K562 (cell line): ENCODE results near the gene RACK1. TPM values are rescaled to one million over a fixed set of nuclear protein-coding genes. Genes with fewer than 3 reads are reported as not detected.

Experiments used
- ATAC-seq: fragments of 200-7000 bp; cut with Tn5 transposase; 3 replicates; pipeline ENCODE4 v1.9.1; 2020; ENCODE audit warnings: moderate library complexity
- Bru-seq: library from RNA; stranded (reverse); fragments of 400-500 nt; gene quantifications from one replicate; lab custom pipeline; 2021; lab: Mats Ljungman, UMichigan
- BruChase-seq, 2 experiments: library from RNA; stranded (reverse); fragments of 400-500 nt; gene quantifications; one replicate each; lab custom pipeline; 2021; lab: Mats Ljungman, UMichigan
- BruUV-seq: library from RNA; stranded (reverse); fragments of 400-500 nt; replicated peaks from 2 replicates; lab custom pipeline; 2021; lab: Mats Ljungman, UMichigan
- CTCF ChIA-PET: fragments of 300-600 bp; formaldehyde crosslinking; extraction: SDS; loops from one replicate; lab custom pipeline; 2021; ENCODE audit warnings: low intra/inter-chr PET ratio; lab: Yijun Ruan, JAX
- POLR2A ChIA-PET: fragments of 300-600, 350-650 bp; sonication (Branson Sonifier 250); formaldehyde crosslinking; extraction: SDS; loops from one replicate; lab custom pipeline; 2021; ENCODE audit warnings: antibody characterized with exemption, inconsistent platforms; lab: Yijun Ruan, JAX
- DNase-seq, 4 experiments: peaks; one replicate each; pipeline versions ENCODE4 v3.0.0 to v3.0.0-alpha.2; 2011 to 2018; ENCODE audit warnings: low spot score in 3 of 4, mixed read lengths in 3 of 4; ENCODE audit errors: extremely low read depth in 1 of 4
- FAIRE-seq: peaks from 2 replicates; lab custom pipeline; 2011; peaks lifted over from hg19 to GRCh38; lab: Jason Lieb, UNC
- H2AFZ ChIP-seq: 2 replicates; pipeline ENCODE4 v1.6.0; 2011; ENCODE audit warnings: low read depth, low read length, control low read depth, inconsistent platforms
- H3K27ac ChIP-seq: fragments of 200-600 bp; 3 replicates; pipeline ENCODE4 v1.8.0; 2011; ENCODE audit warnings: low read depth, mild to moderate bottlenecking, control low read depth, inconsistent platforms, low read length, moderate library complexity, mixed read lengths; ENCODE audit errors: extremely low read depth
- H3K27me3 ChIP-seq, 2 experiments: fragments of 300-600 bp in 1 of 2; 2 replicates in 1 of 2; 3 replicates in 1 of 2; pipeline versions ENCODE4 v1.6.0 to v1.8.0; 2011; ENCODE audit warnings: inconsistent platforms in 2 of 2, low read length in 2 of 2, mild to moderate bottlenecking in 1 of 2, mixed read lengths in 1 of 2, moderate library complexity in 1 of 2; ENCODE audit not compliant: control insufficient read depth in 2 of 2, insufficient read depth in 2 of 2
- H3K36me3 ChIP-seq: fragments of 300-600 bp; 3 replicates; pipeline ENCODE4 v1.8.0; 2011; ENCODE audit warnings: mild to moderate bottlenecking, low read length, inconsistent platforms; ENCODE audit not compliant: control insufficient read depth, insufficient read depth
- H3K4me1 ChIP-seq, 2 experiments: fragments of 200-600 bp in 1 of 2; replicated peaks in 1 of 2; 2 replicates in 1 of 2; 3 replicates in 1 of 2; pipeline versions ENCODE4 v1.5.1 to v1.8.0; 2011; ENCODE audit warnings: inconsistent platforms in 2 of 2, low read length in 2 of 2, mild to moderate bottlenecking in 1 of 2, mixed read lengths in 1 of 2, moderate library complexity in 1 of 2; ENCODE audit not compliant: control insufficient read depth in 2 of 2, insufficient read depth in 2 of 2
- H3K4me2 ChIP-seq: 2 replicates; pipeline ENCODE4 v1.6.1; 2011; ENCODE audit warnings: low read length, control low read depth, inconsistent platforms, mixed read lengths; ENCODE audit not compliant: insufficient read depth
- H3K4me3 ChIP-seq: fragments of 200-600 bp; sonication (generic), shearing (Covaris generic); 2 replicates; pipeline ENCODE4 v1.5.1; 2016; ENCODE audit warnings: control low read depth, inconsistent platforms
- H3K79me2 ChIP-seq: fragments of 200-600 bp; 3 replicates; pipeline ENCODE4 v1.8.0; 2011; ENCODE audit warnings: low read length, inconsistent platforms; ENCODE audit not compliant: control insufficient read depth, insufficient read depth
- H3K9ac ChIP-seq, 2 experiments: 2 replicates each; pipeline versions ENCODE4 v1.6.0 to v1.6.1; 2011; ENCODE audit warnings: low read depth in 2 of 2, low read length in 2 of 2, control low read depth in 1 of 2, inconsistent platforms in 1 of 2, mild to moderate bottlenecking in 1 of 2, mixed read lengths in 1 of 2; ENCODE audit not compliant: insufficient read depth in 1 of 2
- H3K9me1 ChIP-seq: one replicate; pipeline ENCODE4 v1.6.0; 2011; ENCODE audit warnings: inconsistent platforms, mild to moderate bottlenecking, low read length, moderate library complexity; ENCODE audit not compliant: control insufficient read depth, insufficient read depth
- H3K9me3 ChIP-seq: replicated peaks from 2 replicates; pipeline ENCODE4 v1.5.1; 2011; ENCODE audit warnings: low read depth, low read length, inconsistent platforms; ENCODE audit not compliant: control insufficient read depth, insufficient read depth
- H4K20me1 ChIP-seq: replicated peaks from 2 replicates; pipeline ENCODE4 v1.6.1; 2011; ENCODE audit warnings: low read length, inconsistent platforms, mixed read lengths; ENCODE audit not compliant: control insufficient read depth, insufficient read depth
- CREBBP ChIP-seq: IDR thresholded peaks from one replicate; pipeline ENCODE4 v1.6.1; 2012; ENCODE audit warnings: low read depth, mild to moderate bottlenecking, control low read depth, inconsistent platforms, low read length
- ERF ChIP-seq: fragments of 450-650 bp; formaldehyde crosslinking; IDR thresholded peaks from 2 replicates; pipeline ENCODE4 v1.4.0; 2020; ENCODE audit warnings: mild to moderate bottlenecking, mixed read lengths
- FOXA3 ChIP-seq, 2 experiments: fragments of 450-650 bp in 1 of 2; sonication (generic) in 1 of 2; formaldehyde crosslinking; IDR thresholded peaks in 1 of 2; conservative IDR thresholded peaks in 1 of 2; 2 replicates each; pipeline versions ENCODE4 v1.4.0 to v1.8.0; 2020 to 2022; ENCODE audit warnings: mild to moderate bottlenecking in 2 of 2, missing genetic modification reagents in 1 of 2
- MNT ChIP-seq, 2 experiments: fragments of 450-650 bp; conservative IDR thresholded peaks; 2 replicates each; pipeline ENCODE4 v1.6.1; 2017; ENCODE audit warnings: mild to moderate bottlenecking in 2 of 2, moderate library complexity in 2 of 2
- NFIC ChIP-seq: fragments of 450-650 bp; IDR thresholded peaks from 2 replicates; pipeline ENCODE4 v1.6.1; 2017; ENCODE audit warnings: mild to moderate bottlenecking, inconsistent platforms
- NRF1 ChIP-seq, 2 experiments: fragments of 450-650 bp; IDR thresholded peaks in 1 of 2; conservative IDR thresholded peaks in 1 of 2; 2 replicates each; pipeline ENCODE4 v1.6.1; 2014; ENCODE audit warnings: mild to moderate bottlenecking in 2 of 2
- TGIF2 ChIP-seq: sonication (generic); formaldehyde crosslinking; IDR thresholded peaks from 2 replicates; pipeline ENCODE4 v1.8.1; 2022; ENCODE audit warnings: mild to moderate bottlenecking, missing genetic modification reagents, moderate library complexity
- THRA ChIP-seq: fragments of 450-650 bp; IDR thresholded peaks from 2 replicates; pipeline ENCODE4 v1.6.1; 2017; ENCODE audit warnings: mild to moderate bottlenecking, moderate library complexity
- ZNF212 ChIP-seq: fragments of 450-650 bp; formaldehyde crosslinking; IDR thresholded peaks from 2 replicates; pipeline ENCODE4 v1.4.0; 2020; ENCODE audit warnings: mild to moderate bottlenecking
- WGBS: fragments of 100-300 bp; shearing (Covaris generic); methylation state at CpG from one replicate; pipeline ENCODE4 v1.1.6; 2016; ENCODE audit warnings: low coverage, mixed read lengths; ENCODE audit not compliant: insufficient coverage; ENCODE audit errors: missing lambda C conversion rate; 5-methylcytosine and 5-hydroxymethylcytosine counted together
- in situ Hi-C: fragments of 300-500 bp; cut with MboI; formaldehyde crosslinking; loops from 4 replicates; pipeline ENCODE4 v1.15.0; 2018; ENCODE audit warnings: inconsistent platforms, mixed read lengths
- intact Hi-C: fragments of 100-400 bp; cut with micrococcal nuclease; formaldehyde crosslinking; loops from 2 replicates; pipeline ENCODE4 v1.14.2; 2022
- long read RNA-seq, 3 experiments: library from polyadenylated mRNA in 2 of 3; library from RNA in 1 of 3; unstranded in 2 of 3; stranded (forward) in 1 of 3; transcript quantifications; one replicate each; pipeline ENCODE4 v2.0.0, GENCODE V29; 2019 to 2022
- polyA minus RNA-seq, 3 experiments: library from RNA; depleted of rRNA, polyadenylated mRNA; stranded (reverse); fragments of >200 nt; gene quantifications; 2 replicates each; pipeline ENCODE4 v1.2.3, GENCODE V29; 2011
- polyA plus RNA-seq, 8 experiments: library from polyadenylated mRNA; depleted of rRNA in 4 of 8; stranded (reverse) in 5 of 8; unstranded in 3 of 8; fragments of >200 nt; fragmentation: Nextera tagmentation in 2 of 8; fragmentation: Illumina TruSeq in 1 of 8; extraction: Ambion mirVana in 2 of 8; extraction: Trizol in 1 of 8; gene quantifications; 2 replicates each; pipeline versions ENCODE4 v1.2.1 to v1.2.3, GENCODE V29; 2011 to 2014; ENCODE audit warnings: inconsistent platforms in 1 of 8, missing spikeins in 1 of 8
- total RNA-seq, 7 experiments: library from RNA; depleted of rRNA in 6 of 7; stranded (reverse); fragments of >200 nt in 6 of 7; fragmentation: Illumina TruSeq in 2 of 7; extraction: Trizol in 2 of 7; gene quantifications; 2 replicates each; pipeline versions ENCODE4 v1.2.1 to v1.2.3, GENCODE V29; 2011 to 2021; ENCODE audit warnings: low replicate concordance in 1 of 7

The RACK1 gene
- total RNA-seq (2011; cell fraction: chromatin; rRNA removed; ENCODE audit: low replicate concordance): 854 and 1,455 TPM in 2 replicates
- total RNA-seq (2011; cell fraction: nucleolus; rRNA removed): 1,835 and 1,893 TPM in 2 replicates
- 1,718 and 2,743 TPM in 2 replicates for total RNA-seq (2011; cell fraction: nucleoplasm; rRNA removed)
- 4,051 and 4,420 TPM in 2 replicates for total RNA-seq (2014; rRNA removed)
- total RNA-seq (2014; rRNA removed; fragmentation: Illumina TruSeq; extraction: Trizol): 2,268 and 2,618 TPM in 2 replicates
- 3,776 and 3,843 TPM in 2 replicates for total RNA-seq (2015; rRNA removed; fragmentation: Illumina TruSeq; extraction: Trizol)
- 2,303 and 2,318 TPM in 2 replicates for total RNA-seq (2021)
- polyA plus RNA-seq (2011; rRNA removed): 3,764 and 5,908 TPM in 2 replicates
- polyA plus RNA-seq (2011; cell fraction: cytosol; rRNA removed): 7,594 and 7,810 TPM in 2 replicates
- 2,830 and 3,465 TPM in 2 replicates for polyA plus RNA-seq (2011; cell fraction: nucleus; rRNA removed)
- 3,329 and 5,405 TPM in 2 replicates for polyA plus RNA-seq (2012)
- polyA plus RNA-seq (2014; fragmentation: Illumina TruSeq; extraction: Trizol): 3,833 and 4,270 TPM in 2 replicates
- 1,000 to 10,000 TPM; 3,894 to 5,311 TPM for polyA plus RNA-seq (2014; fragmentation: Nextera tagmentation; extraction: Ambion mirVana)
- polyA plus RNA-seq (2014; rRNA removed): 3,427 and 3,846 TPM in 2 replicates
- 4,917 and 6,085 TPM in 2 replicates for polyA minus RNA-seq (2011; rRNA and poly(A)+ RNA removed)
- polyA minus RNA-seq (2011; cell fraction: cytosol; rRNA and poly(A)+ RNA removed): 3,397 and 3,535 TPM in 2 replicates
- 973 and 1,854 TPM in 2 replicates for polyA minus RNA-seq (2011; cell fraction: nucleus; rRNA and poly(A)+ RNA removed)
- percentile 99 among the genes with signal in this experiment for Bru-seq, nascent RNA
- percentile 100 among the genes with signal in this experiment for BruChase-seq, experiment 1, labeled RNA remaining after a 2-hour chase
- BruChase-seq, experiment 2, labeled RNA remaining after a 6-hour chase: percentile 99 among the genes with signal in this experiment
- long read RNA-seq, experiment 1, transcript RACK1-216 (2 exons, 358 nt): minor isoform, 29 of 2,596 reads
- long read RNA-seq, experiment 1, transcript RACK1-210 (8 exons, 1,098 nt): minor isoform, 35 of 2,596 reads
- long read RNA-seq, experiment 1, transcript RACK1-227 (8 exons, 1,403 nt): major isoform, 2,245 of 2,596 reads
- long read RNA-seq, experiment 1, transcript RACK1-233 (3 exons, 791 nt): minor isoform, 36 of 2,596 reads
- long read RNA-seq, experiment 1, partial matches to known transcripts: 148 of 2,596 reads
- long read RNA-seq, experiment 1, other reads (novel, unspliced or antisense): 88 of 2,596 reads
- long read RNA-seq, experiment 2, transcript RACK1-233 (3 exons, 791 nt): minor isoform, 25 of 3,093 reads
- long read RNA-seq, experiment 2, transcript RACK1-210 (8 exons, 1,098 nt): major isoform, 2,681 of 3,093 reads
- long read RNA-seq, experiment 2, transcript RACK1-215 (3 exons, 590 nt): minor isoform, 8 of 3,093 reads
- long read RNA-seq, experiment 2, transcript RACK1-216 (2 exons, 358 nt): minor isoform, 15 of 3,093 reads
- long read RNA-seq, experiment 2, partial matches to known transcripts: 197 of 3,093 reads
- long read RNA-seq, experiment 2, other reads (novel, unspliced or antisense): 160 of 3,093 reads
- long read RNA-seq, experiment 3, transcript RACK1-210 (8 exons, 1,098 nt): minor isoform, 421 of 5,248 reads
- long read RNA-seq, experiment 3, transcript RACK1-233 (3 exons, 791 nt): minor isoform, 6 of 5,248 reads
- long read RNA-seq, experiment 3, transcript RACK1-227 (8 exons, 1,403 nt): major isoform, 4,691 of 5,248 reads
- long read RNA-seq, experiment 3, transcript RACK1-224 (8 exons, 1,150 nt): minor isoform, 12 of 5,248 reads
- long read RNA-seq, experiment 3, partial matches to known transcripts: 37 of 5,248 reads
- long read RNA-seq, experiment 3, other reads (novel, unspliced or antisense): 77 of 5,248 reads

GRCh38 chr5:181243564-181244343, at the start of gene RACK1:
TSS of gene RACK1 (minus strand) at chr5:181243906. CDS start at chr5:181243800, 106 bp downstream.
- Histone ChIP-seq H3K36me3 (peaks cover 53% of the 10 kb centered on the region), H3K9me1 (peaks cover 8% of the 10 kb centered on the region), H3K4me3 (peak within 1 kb of the TSS; percentile 94), H3K79me2 (peaks cover 93% of the 10 kb centered on the region), H3K9ac (peak within 1 kb of the TSS; percentile 99 to 100), H3K4me2 (peak within 1 kb of the TSS; percentile 93), H3K9me3 (no peaks in the 10 kb centered on the region), H3K27me3 (no peaks in the 10 kb centered on the region), H4K20me1 (peaks cover 39% of the 10 kb centered on the region), H3K4me1 (peaks cover 31 to 47% of the 10 kb centered on the region in 2 experiments; a peak in 4 of 5 replicates), H3K27ac (peak within 1 kb of the TSS; percentile 99), H2AFZ (peak within 1 kb of the TSS; percentile 100)
- BruUV-seq: no TSS peak
- in situ Hi-C loops: no loop called here
- CTCF ChIA-PET: interaction anchor here (0.6 kb wide), 1 partner anchor 62 kb away, joined by 3 read pairs; no protein-coding TSS in a partner anchor
- WGBS: 1% methylated on average over 50 of the region's 50 CpGs
- intact Hi-C loops: loop anchor here (1.0 kb wide), 1 partner anchor 21 kb away; no protein-coding TSS in a partner anchor
- ATAC-seq: peak; percentile 67
- peak; percentile 65 to 94 (median 78) for DNase-seq
- peak; percentile 71 for FAIRE-seq
- POLR2A ChIA-PET: interaction anchor here (0.9 to 17.5 kb wide), 8 partner anchors 9 to 59 kb away, joined by 3 to 185 read pairs (median 4); partner anchors contain the start of gene TRIM52
- TF ChIP-seq MNT (conservative IDR thresholded peaks at IDR 0.05) (peak; percentile 60 to 84; a peak in 3 of 4 replicates), NFIC (peak; percentile 55), FOXA3 (CRISPR knock-in tag; conservative IDR thresholded peaks at IDR 0.05 in 1 of 2, IDR thresholded peaks at IDR 0.05 in 1 of 2) (peak in 1 of 2 experiments; percentile 10; a peak in 2 of 4 replicates), CREBBP (no peak), TGIF2 (CRISPR knock-in tag) (peak; percentile 89; the same call in 1 of the 2 replicates), THRA (no peak), NRF1 (conservative IDR thresholded peaks at IDR 0.05 in 1 of 2, IDR thresholded peaks at IDR 0.05 in 1 of 2) (peak; percentile 19 to 30; a peak in 1 of 4 replicates), ERF (no peak), ZNF212 (CRISPR knock-in tag) (no peak)
